Measurements from ENCODE around the gene SETD2.
"Not testable (repeated sequence)": the region's sequence is repeated elsewhere in the genome, so short reads cannot be mapped to it uniquely, and the experiment has no call there.

SETD2 gene

DNA sequence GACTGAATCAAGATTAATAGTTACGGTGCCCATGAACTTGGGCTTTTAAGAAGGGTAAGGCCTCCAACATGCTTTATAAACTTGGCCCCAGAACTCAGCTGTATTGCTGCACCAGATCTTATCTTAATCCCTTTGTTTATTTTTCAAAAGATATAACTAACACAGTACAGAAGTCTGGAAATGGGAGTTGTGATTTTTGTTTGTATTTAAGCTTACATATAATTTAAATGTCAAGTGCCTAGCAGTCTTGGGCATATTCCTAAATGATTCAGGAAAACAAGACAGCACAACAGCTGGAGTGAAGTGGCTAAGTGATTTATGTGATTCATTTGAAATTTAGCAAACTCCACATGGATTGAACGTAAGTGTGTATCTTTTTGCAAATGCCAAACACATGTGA lies 128.3 kb downstream of the SETD2 start:
- TF ChIP-seq, protein P1, sequence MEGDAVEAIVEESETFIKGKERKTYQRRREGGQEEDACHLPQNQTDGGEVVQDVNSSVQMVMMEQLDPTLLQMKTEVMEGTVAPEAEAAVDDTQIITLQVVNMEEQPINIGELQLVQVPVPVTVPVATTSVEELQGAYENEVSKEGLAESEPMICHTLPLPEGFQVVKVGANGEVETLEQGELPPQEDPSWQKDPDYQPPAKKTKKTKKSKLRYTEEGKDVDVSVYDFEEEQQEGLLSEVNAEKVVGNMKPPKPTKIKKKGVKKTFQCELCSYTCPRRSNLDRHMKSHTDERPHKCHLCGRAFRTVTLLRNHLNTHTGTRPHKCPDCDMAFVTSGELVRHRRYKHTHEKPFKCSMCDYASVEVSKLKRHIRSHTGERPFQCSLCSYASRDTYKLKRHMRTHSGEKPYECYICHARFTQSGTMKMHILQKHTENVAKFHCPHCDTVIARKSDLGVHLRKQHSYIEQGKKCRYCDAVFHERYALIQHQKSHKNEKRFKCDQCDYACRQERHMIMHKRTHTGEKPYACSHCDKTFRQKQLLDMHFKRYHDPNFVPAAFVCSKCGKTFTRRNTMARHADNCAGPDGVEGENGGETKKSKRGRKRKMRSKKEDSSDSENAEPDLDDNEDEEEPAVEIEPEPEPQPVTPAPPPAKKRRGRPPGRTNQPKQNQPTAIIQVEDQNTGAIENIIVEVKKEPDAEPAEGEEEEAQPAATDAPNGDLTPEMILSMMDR (IDR thresholded peaks at IDR 0.05; ENCODE audit: insufficient read depth, low read depth, low read length, missing control alignments): no peak
- H3K4me3 ChIP-seq (ENCODE audit: low read length): no peak overlapping the region
- no peak for DNase-seq (ENCODE audit: low read depth)

GRCh38 chr3:47034868-47035489 lies 128.9 kb downstream of the SETD2 start:
- DNase-seq (ENCODE audit: low read depth): no peak

DNA sequence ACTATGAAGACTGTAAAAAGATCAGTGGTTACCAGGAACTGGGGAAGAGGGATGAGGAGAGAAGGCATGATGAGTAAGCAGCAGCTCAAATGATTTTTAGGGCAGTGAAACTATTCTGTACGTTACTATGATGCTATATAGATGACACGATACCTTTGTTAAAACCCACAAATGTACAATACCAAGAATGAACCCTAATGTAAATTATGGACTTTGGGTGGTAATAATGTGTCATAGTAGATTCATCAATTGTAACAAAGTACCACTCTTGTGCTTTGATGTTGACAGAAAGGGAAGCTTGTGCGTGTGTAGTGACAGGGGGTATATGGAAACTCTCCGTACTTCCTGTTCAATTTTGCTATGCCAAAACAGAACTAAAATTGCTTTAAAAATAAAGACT lies 132.9 kb downstream of the SETD2 start:
- H3K4me3 ChIP-seq (ENCODE audit: low read length); DNase-seq (ENCODE audit: low read depth): not testable (repeated sequence)

More at GRCh38 chr3:47034868-47035489, 128.9 kb downstream of the SETD2 start:
- no peak overlapping the region for H3K4me3 ChIP-seq (ENCODE audit: low read length)
- TF ChIP-seq, protein P1 (IDR thresholded peaks at IDR 0.05; ENCODE audit: insufficient read depth, low read depth, low read length, missing control alignments): no peak

DNA sequence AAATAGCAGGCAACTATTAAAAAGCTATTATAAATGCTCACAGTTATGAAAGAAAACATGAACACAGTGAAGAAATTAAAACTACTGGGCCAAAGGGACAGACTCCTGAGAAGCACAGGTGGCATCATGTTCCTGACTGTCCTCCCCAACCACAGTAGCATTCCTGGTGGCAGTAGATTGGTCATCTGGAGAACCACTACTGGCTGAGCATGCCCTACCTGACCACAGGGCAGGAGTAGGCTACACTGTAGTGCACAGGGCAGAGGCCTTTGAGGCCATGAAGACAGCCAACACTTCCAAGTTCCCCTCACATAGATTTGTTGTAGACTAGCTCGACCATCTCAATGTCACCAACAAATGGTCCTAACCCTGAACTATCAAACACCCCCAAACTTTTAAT lies 135.2 kb downstream of the SETD2 start:
- TF ChIP-seq, protein P1 (IDR thresholded peaks at IDR 0.05; ENCODE audit: insufficient read depth, low read depth, low read length, missing control alignments): no peak
- no peak for DNase-seq (ENCODE audit: low read depth)
- no peak overlapping the region for H3K4me3 ChIP-seq (ENCODE audit: low read length)

DNA sequence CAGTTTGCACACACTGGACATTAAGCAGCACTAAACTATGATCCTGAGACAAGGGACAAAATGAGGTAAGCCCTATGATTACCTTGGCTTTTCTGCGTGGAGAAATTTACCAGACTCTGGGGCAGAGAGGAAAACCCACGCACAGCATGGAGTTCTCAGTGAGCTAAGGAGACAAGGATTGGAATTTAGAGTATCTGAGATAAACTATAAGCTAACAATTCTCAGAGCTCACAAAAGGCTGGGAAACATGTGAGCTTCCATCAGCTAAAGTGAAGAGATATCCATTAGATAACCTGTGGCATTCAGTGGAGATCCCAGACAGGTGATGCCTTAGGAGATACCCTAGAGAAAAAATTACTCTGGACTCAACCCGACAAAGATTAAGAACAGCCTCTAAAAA lies 135.8 kb downstream of the SETD2 start:
- H3K4me3 ChIP-seq (ENCODE audit: low read length): no peak overlapping the region
- DNase-seq (ENCODE audit: low read depth): no peak
- TF ChIP-seq, protein P1 (IDR thresholded peaks at IDR 0.05; ENCODE audit: insufficient read depth, low read depth, low read length, missing control alignments): no peak

DNA sequence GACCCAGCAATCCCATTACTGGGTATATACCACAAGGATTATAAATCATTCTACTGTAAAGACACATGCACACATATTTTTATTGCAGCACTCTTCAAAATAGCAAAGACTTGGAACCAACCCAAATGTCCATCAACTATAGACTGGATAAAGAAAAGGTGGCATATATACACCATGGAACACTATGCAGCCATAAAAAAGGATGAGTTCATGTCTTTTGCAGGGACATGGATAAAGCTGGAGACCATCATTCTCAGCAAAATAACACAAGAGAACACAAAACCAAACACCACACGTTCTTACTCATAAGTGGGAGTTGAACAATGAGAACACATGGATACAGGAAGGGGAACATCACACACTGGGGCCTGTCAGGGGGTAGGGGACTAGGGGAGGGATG lies 137.5 kb downstream of the SETD2 start:
- not testable (repeated sequence) for DNase-seq (ENCODE audit: low read depth); H3K4me3 ChIP-seq (ENCODE audit: low read length)

DNA sequence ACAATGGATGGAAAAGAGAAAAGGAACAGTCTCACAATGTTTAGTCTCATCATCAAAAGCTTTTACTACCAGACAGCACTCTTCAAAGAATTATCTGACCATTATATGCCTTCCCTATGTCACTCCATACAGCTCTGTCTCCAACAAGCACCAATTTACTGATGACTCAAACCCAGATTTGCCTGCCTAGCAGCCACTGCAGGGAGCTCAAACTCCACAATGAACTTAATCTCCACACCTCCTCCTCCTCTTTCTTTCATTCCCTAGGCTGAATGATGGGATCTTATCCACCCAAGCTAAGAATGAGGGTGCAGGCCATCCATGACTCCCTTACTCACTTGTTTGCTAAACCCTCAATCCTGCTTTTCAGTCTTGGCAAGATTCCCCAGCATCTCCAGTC lies 139.0 kb downstream of the SETD2 start:
- no peak overlapping the region for H3K4me3 ChIP-seq (ENCODE audit: low read length)
- peak; percentile 52 for DNase-seq (ENCODE audit: low read depth)
- TF ChIP-seq, protein P1 (IDR thresholded peaks at IDR 0.05; ENCODE audit: insufficient read depth, low read depth, low read length, missing control alignments): no peak

DNA sequence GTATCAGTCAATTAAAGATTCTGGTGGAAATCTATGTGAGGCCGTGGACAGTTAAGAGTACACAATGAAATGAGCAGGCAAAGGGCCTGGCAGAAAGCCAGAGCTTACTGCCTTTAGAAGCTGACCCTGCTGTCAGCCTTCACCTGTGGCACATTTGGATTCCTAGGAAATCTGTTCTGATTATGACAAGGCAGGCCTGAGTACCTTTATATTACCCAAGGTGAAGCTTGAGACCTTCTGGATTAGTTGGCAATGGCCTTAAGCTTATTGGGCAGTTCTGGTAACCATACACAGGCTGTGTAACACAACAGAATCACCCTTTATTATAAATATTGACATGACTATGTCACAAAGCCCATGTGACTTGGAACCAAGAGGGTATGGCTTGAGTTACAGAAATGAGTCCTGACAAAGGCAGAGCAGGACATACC lies 141.3 kb downstream of the SETD2 start:
- TF ChIP-seq, protein P1 (IDR thresholded peaks at IDR 0.05; ENCODE audit: insufficient read depth, low read depth, low read length, missing control alignments): no peak
- H3K4me3 ChIP-seq (ENCODE audit: low read length): no peak overlapping the region
- DNase-seq (ENCODE audit: low read depth): no peak
